Inflammatory macrophage treated with lipopolysaccharide for 1 hour (primary cell): Measurements from ENCODE around the gene SMLR1.
"Not testable (repeated sequence)": the region's sequence is repeated elsewhere in the genome, so short reads cannot be mapped to it uniquely, and the experiment has no call there.

Source experiments
- DNase-seq, 2 donors: peaks; one replicate each; pipeline ENCODE4 v3.0.0-alpha.2; 2020 to 2022

SMLR1 gene

GRCh38 chr6:130827247-130828149 is at the start of gene SMLR1:
Gene SMLR1, plus strand, starts transcription at chr6:130827406. Its CDS starts 8 bp downstream, at chr6:130827414.
- no peak for DNase-seq

- DNase-seq, result peak; percentile 24 to 37
Measured at GRCh38 chr6:130778946-130779657, 48.1 kb upstream of the SMLR1 start.

GRCh38 chr6:130779658-130780033 is 47.6 kb upstream of the SMLR1 start:
- no peak for DNase-seq

GRCh38 chr6:130780122-130780521 is 47.1 kb upstream of the SMLR1 start:
- DNase-seq, result no peak

GRCh38 chr6:130781557-130781956 is 45.6 kb upstream of the SMLR1 start:
- DNase-seq, result no peak

- DNase-seq, result no peak
Measured at GRCh38 chr6:130783416-130784107, 43.6 kb upstream of the SMLR1 start.

- DNase-seq, result no peak
Measured at GRCh38 chr6:130787726-130788500, 39.3 kb upstream of the SMLR1 start.

GRCh38 chr6:130788954-130789353 is 38.3 kb upstream of the SMLR1 start:
- no peak for DNase-seq

- DNase-seq, result no peak
Measured at GRCh38 chr6:130794010-130794697, 33.1 kb upstream of the SMLR1 start.

GRCh38 chr6:130794738-130795137 is 32.5 kb upstream of the SMLR1 start:
- DNase-seq, result no peak

GRCh38 chr6:130796313-130796905 is 30.8 kb upstream of the SMLR1 start:
- no peak for DNase-seq

GRCh38 chr6:130797061-130797460 is 30.1 kb upstream of the SMLR1 start:
- DNase-seq, result no peak

- DNase-seq, result not testable (repeated sequence)
Measured at GRCh38 chr6:130801368-130801767, 25.8 kb upstream of the SMLR1 start.

- DNase-seq, result no peak
Measured at GRCh38 chr6:130810307-130811030, 16.7 kb upstream of the SMLR1 start.

- DNase-seq, result no peak
Measured at GRCh38 chr6:130811932-130812331, 15.3 kb upstream of the SMLR1 start.

- no peak for DNase-seq
Measured at GRCh38 chr6:130814506-130814905, 12.7 kb upstream of the SMLR1 start.

- no peak for DNase-seq
Measured at GRCh38 chr6:130815200-130816071, 11.8 kb upstream of the SMLR1 start.

GRCh38 chr6:130822736-130823135 is 4.5 kb upstream of the SMLR1 start:
- DNase-seq, result no peak

- DNase-seq, result no peak
Measured at GRCh38 chr6:130824978-130825694, 2.1 kb upstream of the SMLR1 start.
